ENCODE data around the gene CD209.
A peak's percentile ranks its signal among the peaks of the same experiment; 100 is the strongest.
"Not testable (repeated sequence)": the region's sequence is repeated elsewhere in the genome, so short reads cannot be mapped to it uniquely, and the experiment has no call there.

CD209 gene

GRCh38 chr19:7746903-7747884, at the start of gene CD209:
Gene CD209 (minus strand): TSS chr19:7747534. CDS start chr19:7747511, 23 bp downstream.
- no peak for TF ChIP-seq CTCF (IDR thresholded peaks at IDR 0.05; ENCODE audit: insufficient read depth, low read depth, low read length, missing control alignments)
- H3K4me3 ChIP-seq (ENCODE audit: low read depth, low read length), result no peak within 1 kb of the TSS
- no peak for DNase-seq (ENCODE audit: low read depth)

GRCh38 chr19:7795555-7796161, 48.3 kb upstream of the CD209 start:
- no peak for TF ChIP-seq CTCF (IDR thresholded peaks at IDR 0.05; ENCODE audit: insufficient read depth, low read depth, low read length, missing control alignments)
- DNase-seq (ENCODE audit: low read depth), result no peak
- no peak overlapping the region for H3K4me3 ChIP-seq (ENCODE audit: low read depth, low read length)

- DNase-seq (ENCODE audit: low read depth), result no peak
- no peak for TF ChIP-seq CTCF (IDR thresholded peaks at IDR 0.05; ENCODE audit: insufficient read depth, low read depth, low read length, missing control alignments)
- no peak overlapping the region for H3K4me3 ChIP-seq (ENCODE audit: low read depth, low read length)
Observed at GRCh38 chr19:7793493-7793892, 46.2 kb upstream of the CD209 start.

GRCh38 chr19:7792701-7793100, 45.4 kb upstream of the CD209 start:
- not testable (repeated sequence) for H3K4me3 ChIP-seq (ENCODE audit: low read depth, low read length); DNase-seq (ENCODE audit: low read depth)

GRCh38 chr19:7792281-7792680, 44.9 kb upstream of the CD209 start:
- no peak overlapping the region for H3K4me3 ChIP-seq (ENCODE audit: low read depth, low read length)
- TF ChIP-seq CTCF (IDR thresholded peaks at IDR 0.05; ENCODE audit: insufficient read depth, low read depth, low read length, missing control alignments), result no peak
- DNase-seq (ENCODE audit: low read depth), result no peak

GRCh38 chr19:7790416-7790815, 43.1 kb upstream of the CD209 start:
- DNase-seq (ENCODE audit: low read depth), result no peak
- no peak overlapping the region for H3K4me3 ChIP-seq (ENCODE audit: low read depth, low read length)
- TF ChIP-seq CTCF (IDR thresholded peaks at IDR 0.05; ENCODE audit: insufficient read depth, low read depth, low read length, missing control alignments), result no peak

GRCh38 chr19:7789447-7789846, 42.1 kb upstream of the CD209 start:
- no peak overlapping the region for H3K4me3 ChIP-seq (ENCODE audit: low read depth, low read length)
- TF ChIP-seq CTCF (IDR thresholded peaks at IDR 0.05; ENCODE audit: insufficient read depth, low read depth, low read length, missing control alignments), result no peak
- peak; percentile 28 for DNase-seq (ENCODE audit: low read depth)

All from GM12865 (cell line).